Panc1 (cell line): ENCODE data around the gene PDSS1. TPM values are rescaled to one million over a fixed set of nuclear protein-coding genes. Genes with fewer than 3 reads are reported as not detected.
"Not testable (repeated sequence)": the region's sequence is repeated elsewhere in the genome, so short reads cannot be mapped to it uniquely, and the experiment has no call there.

Experiments used
- ATAC-seq: fragments of 200-7000 bp; cut with Tn5 transposase; 2 replicates; pipeline ENCODE4 v1.9.1; 2020; ENCODE audit warnings: mild to moderate bottlenecking, moderate library complexity
- Bru-seq: library from RNA; stranded (reverse); fragments of 400-500 nt; gene quantifications from one replicate; lab custom pipeline; 2021; lab: Mats Ljungman, UMichigan
- BruChase-seq, 2 experiments: library from RNA; stranded (reverse); fragments of 400-500 nt; gene quantifications; one replicate each; lab custom pipeline; 2021; lab: Mats Ljungman, UMichigan
- BruUV-seq: library from RNA; stranded (reverse); fragments of 400-500 nt; replicated peaks from 2 replicates; lab custom pipeline; 2021; lab: Mats Ljungman, UMichigan
- CTCF ChIA-PET: fragments of 300-600 bp; sonication (Branson Sonifier 250); formaldehyde crosslinking; loops from one replicate; lab custom pipeline; 2022; ENCODE audit warnings: antibody characterized with exemption; lab: Charles Lee
- POLR2A ChIA-PET: fragments of 300-600 bp; sonication (Branson Sonifier 250); formaldehyde crosslinking; loops from one replicate; lab custom pipeline; 2022; ENCODE audit warnings: antibody characterized with exemption; lab: Charles Lee
- DNase-seq: peaks from one replicate; pipeline ENCODE4 v3.0.0-alpha.2; 2010; ENCODE audit warnings: low read depth, low spot score
- H3K27ac ChIP-seq: 2 replicates; pipeline ENCODE4 v1.5.1; 2011; ENCODE audit warnings: mild to moderate bottlenecking, low read length, inconsistent platforms
- H3K27me3 ChIP-seq: fragments of 200-500 bp; sonication (Bioruptor generic); 2 replicates; pipeline ENCODE4 v1.6.0; 2014; ENCODE audit warnings: low read length, inconsistent platforms; ENCODE audit not compliant: control insufficient read depth, insufficient read depth
- H3K36me3 ChIP-seq: fragments of 200-500 bp; sonication (Bioruptor generic); 2 replicates; pipeline ENCODE4 v1.5.1; 2014; ENCODE audit warnings: inconsistent platforms, mild to moderate bottlenecking, low read length, moderate library complexity; ENCODE audit not compliant: control insufficient read depth, insufficient read depth
- H3K4me1 ChIP-seq: 2 replicates; pipeline ENCODE4 v1.5.1; 2011; ENCODE audit warnings: inconsistent platforms, mild to moderate bottlenecking, low read length, moderate library complexity; ENCODE audit not compliant: control insufficient read depth, insufficient read depth
- H3K4me3 ChIP-seq, 2 experiments: 2 replicates each; pipeline ENCODE4 v1.5.1; 2011 to 2012; ENCODE audit warnings: low read depth in 2 of 2, low read length in 2 of 2, mild to moderate bottlenecking in 2 of 2, inconsistent platforms in 1 of 2, moderate library complexity in 1 of 2
- H3K9me3 ChIP-seq: fragments of 200-500 bp; sonication (Bioruptor generic); 2 replicates; pipeline ENCODE4 v1.5.1; 2014; ENCODE audit warnings: low read depth, mild to moderate bottlenecking, inconsistent platforms, low read length, moderate library complexity; ENCODE audit not compliant: control insufficient read depth, insufficient read depth
- CTCF ChIP-seq: fragments of 450-650 bp; IDR thresholded peaks from 2 replicates; pipeline ENCODE4 v1.5.1; 2017; ENCODE audit warnings: mild to moderate bottlenecking
- POLR2AphosphoS5 ChIP-seq: IDR thresholded peaks from 2 replicates; pipeline ENCODE4 v1.6.1; 2012; ENCODE audit warnings: mild to moderate bottlenecking, low read depth, low read length, moderate library complexity
- REST ChIP-seq, 2 experiments: IDR thresholded peaks; 2 replicates each; pipeline ENCODE4 v1.6.1; 2011 to 2012; ENCODE audit warnings: low read depth in 2 of 2, control low read depth in 1 of 2, low read length in 1 of 2, mild to moderate bottlenecking in 1 of 2, moderate library complexity in 1 of 2; ENCODE audit not compliant: insufficient read depth in 1 of 2
- SIN3A ChIP-seq: IDR thresholded peaks from 2 replicates; pipeline ENCODE4 v1.6.1; 2012; ENCODE audit warnings: low read depth, mild to moderate bottlenecking, low read length, moderate library complexity, borderline replicate concordance; ENCODE audit not compliant: insufficient read depth
- TCF7L2 ChIP-seq: IDR thresholded peaks from 2 replicates; pipeline ENCODE4 v1.6.1; 2011; ENCODE audit warnings: mild to moderate bottlenecking, low read depth, low read length, inconsistent platforms
- in situ Hi-C: cut with HindIII; loops from 2 replicates; pipeline ENCODE4 v1.10.0; 2016; ENCODE audit warnings: low sequenced_read_pairs, low pct_unique_long_range_greater_than_20kb
- intact Hi-C: fragments of 100-400 bp; cut with micrococcal nuclease; formaldehyde crosslinking; loops from one replicate; pipeline ENCODE4 v1.10.0; 2022; ENCODE audit not compliant: unreplicated experiment
- long read RNA-seq: library from polyadenylated mRNA; unstranded; transcript quantifications from one replicate; pipeline ENCODE4 v2.0.0, GENCODE V29; 2021; ENCODE audit not compliant: unreplicated experiment
- polyA plus RNA-seq: library from polyadenylated mRNA; unstranded; fragments of >200 nt; gene quantifications from one replicate; pipeline ENCODE4 v1.2.1, GENCODE V29; 2012; ENCODE audit warnings: missing spikeins; ENCODE audit not compliant: insufficient read length
- total RNA-seq: library from RNA; stranded (reverse); gene quantifications from one replicate; pipeline ENCODE4 v1.2.1, GENCODE V29; 2021; ENCODE audit not compliant: unreplicated experiment

Gene PDSS1
- total RNA-seq, result 7.1 TPM
- 3.3 TPM for polyA plus RNA-seq
- Bru-seq, nascent RNA, result percentile 63 among the genes with signal in this experiment
- BruChase-seq, experiment 1, labeled RNA remaining after a 2-hour chase, result percentile 55 among the genes with signal in this experiment
- BruChase-seq, experiment 2, labeled RNA remaining after a 6-hour chase, result percentile 56 among the genes with signal in this experiment
- long read RNA-seq, transcript PDSS1-201 (12 exons, 1,626 nt), result major isoform, 5 of 8 reads
- long read RNA-seq, partial matches to known transcripts, result 1 of 8 reads
- long read RNA-seq, other reads (novel, unspliced or antisense), result 2 of 8 reads

- H3K36me3 ChIP-seq, result peaks cover 4% of the 10 kb centered on the region; the same call in 1 of the 2 replicates
- no peaks in the 10 kb centered on the region for H3K27me3 ChIP-seq
- TF ChIP-seq SIN3A, result peak; percentile 47; the same call in 1 of the 2 replicates
- TF ChIP-seq TCF7L2, result no peak
- TF ChIP-seq CTCF, result no peak
- TF ChIP-seq REST (IDR thresholded peaks at IDR 0.05; ENCODE audit: insufficient read depth in 1 of 2, low read depth in 2 of 2, low read length in 1 of 2), result no peak
- TF ChIP-seq POLR2AphosphoS5, result peak; percentile 68; the same call in 1 of the 2 replicates
- no TSS peak for BruUV-seq
- in situ Hi-C loops (no loop called here), intact Hi-C loops (no loop called here)
- peak within 1 kb of the TSS; percentile 71 to 81 for H3K4me3 ChIP-seq
- no peaks in the 10 kb centered on the region for H3K9me3 ChIP-seq
- POLR2A ChIA-PET, result no interaction called here
- ATAC-seq (peak; percentile 95), DNase-seq (no peak)
- CTCF ChIA-PET, result no interaction called here
- no peaks in the 10 kb centered on the region; the same call in 1 of the 2 replicates for H3K4me1 ChIP-seq
- peak within 1 kb of the TSS; percentile 86 for H3K27ac ChIP-seq
These were observed at the start of gene PDSS1 for GRCh38 chr10:26697163-26697921. Gene PDSS1 (plus strand): TSS chr10:26697701. CDS start chr10:26697712, 11 bp downstream.

- H3K4me1 ChIP-seq, H3K27ac ChIP-seq, in situ Hi-C loops, ATAC-seq, POLR2A ChIA-PET, H3K9me3 ChIP-seq, H3K36me3 ChIP-seq, H3K4me3 ChIP-seq, intact Hi-C loops, CTCF ChIA-PET, H3K27me3 ChIP-seq, DNase-seq, BruUV-seq: not testable (repeated sequence)
These were observed 49.3 kb upstream of the PDSS1 start for GRCh38 chr10:26648245-26648636.
